Activated T-cell treated with anti-CD3 and anti-CD28 coated beads, Interleukin-2, amount 50 U/mL, for 72 hours (primary cell): ENCODE data around the gene ZNF618. TPM values are rescaled to one million over a fixed set of nuclear protein-coding genes. Genes with fewer than 3 reads are reported as not detected.

ENCODE experiments used
- ATAC-seq, 2 donors: fragments of 150-1000 bp; cut with Tn5 transposase; replicated peaks in 1 of 2; 2 replicates each; pipeline ENCODE4 v1.10.0; 2021; ENCODE audit warnings: moderate library complexity in 2 of 2, mild to moderate bottlenecking in 1 of 2
- DNase-seq, 2 donors: peaks; one replicate each; pipeline ENCODE4 v3.0.0; 2021 to 2022; ENCODE audit warnings: mixed read lengths in 1 of 2
- H3K27ac Mint-ChIP-seq: one replicate; pipeline ENCODE4 v1.8.0; 2022; ENCODE audit warnings: mild to moderate bottlenecking, moderate library complexity, mixed read lengths
- H3K27me3 Mint-ChIP-seq: one replicate; pipeline ENCODE4 v1.8.0; 2022; ENCODE audit warnings: low read depth, mixed read lengths
- H3K36me3 Mint-ChIP-seq, 2 donors: one replicate each; pipeline ENCODE4 v1.8.0; 2022; ENCODE audit warnings: mixed read lengths in 2 of 2, mild to moderate bottlenecking in 1 of 2; ENCODE audit not compliant: insufficient read depth in 2 of 2
- H3K4me1 Mint-ChIP-seq: one replicate; pipeline ENCODE4 v1.8.0; 2022; ENCODE audit warnings: low read depth, mixed read lengths
- H3K4me3 Mint-ChIP-seq, 2 donors: one replicate each; pipeline ENCODE4 v1.8.0; 2022; ENCODE audit warnings: mild to moderate bottlenecking in 2 of 2, mixed read lengths in 2 of 2, moderate library complexity in 2 of 2
- H3K9me3 Mint-ChIP-seq, 2 donors: one replicate each; pipeline ENCODE4 v1.8.0; 2022; ENCODE audit warnings: mixed read lengths in 2 of 2
- total RNA-seq, 2 donors: library from RNA; stranded (reverse); gene quantifications; one replicate each; pipeline ENCODE4 v1.2.3, GENCODE V29; 2022

ZNF618 gene
- total RNA-seq, 2 donors from 2014 or later = 0.23 to 0.62 TPM

- no peaks in the 10 kb centered on the region for H3K27me3 Mint-ChIP-seq
- H3K9me3 Mint-ChIP-seq = no peaks in the 10 kb centered on the region
- H3K4me3 Mint-ChIP-seq = no peak overlapping the region
- H3K36me3 Mint-ChIP-seq = no peaks in the 10 kb centered on the region
- DNase-seq (no peak), ATAC-seq (no peak)
- H3K27ac Mint-ChIP-seq = no peak overlapping the region
- no peaks in the 10 kb centered on the region for H3K4me1 Mint-ChIP-seq
Observed at GRCh38 chr9:113986931-113987330, 110.8 kb downstream of the ZNF618 start.

- H3K27me3 Mint-ChIP-seq = no peaks in the 10 kb centered on the region
- ATAC-seq (no peak), DNase-seq (no peak)
- H3K36me3 Mint-ChIP-seq = no peaks in the 10 kb centered on the region
- no peak overlapping the region for H3K27ac Mint-ChIP-seq
- no peaks in the 10 kb centered on the region for H3K4me1 Mint-ChIP-seq
- no peak overlapping the region for H3K4me3 Mint-ChIP-seq
- H3K9me3 Mint-ChIP-seq = no peaks in the 10 kb centered on the region
Observed at GRCh38 chr9:113987526-113987925, 111.4 kb downstream of the ZNF618 start.

GRCh38 chr9:113988385-113989016 is 112.4 kb downstream of the ZNF618 start:
- DNase-seq (no peak), ATAC-seq (no peak)
- Mint-ChIP-seq H3K36me3 (no peaks in the 10 kb centered on the region), H3K4me1 (peaks cover under 1% of the 10 kb centered on the region), H3K27me3 (no peaks in the 10 kb centered on the region), H3K4me3 (no peak overlapping the region), H3K9me3 (no peaks in the 10 kb centered on the region), H3K27ac (no peak overlapping the region)

GRCh38 chr9:113989017-113989713 is 113.1 kb downstream of the ZNF618 start:
- no peak for DNase-seq
- no peak for ATAC-seq
- Mint-ChIP-seq H3K9me3 (no peaks in the 10 kb centered on the region), H3K36me3 (no peaks in the 10 kb centered on the region), H3K27me3 (no peaks in the 10 kb centered on the region), H3K4me3 (no peak overlapping the region), H3K4me1 (peaks cover 7% of the 10 kb centered on the region), H3K27ac (no peak overlapping the region)

GRCh38 chr9:113989714-113990569 is 113.8 kb downstream of the ZNF618 start:
- Mint-ChIP-seq H3K4me1 (peaks cover 10% of the 10 kb centered on the region), H3K27me3 (no peaks in the 10 kb centered on the region), H3K9me3 (no peaks in the 10 kb centered on the region), H3K27ac (no peak overlapping the region), H3K36me3 (no peaks in the 10 kb centered on the region), H3K4me3 (no peak overlapping the region)
- DNase-seq (no peak), ATAC-seq (no peak)

- ATAC-seq = no peak
- no peaks in the 10 kb centered on the region for H3K36me3 Mint-ChIP-seq
- H3K4me1 Mint-ChIP-seq = peaks cover 10% of the 10 kb centered on the region
- no peak overlapping the region for H3K27ac Mint-ChIP-seq
- H3K9me3 Mint-ChIP-seq = no peaks in the 10 kb centered on the region
- DNase-seq = no peak
- no peaks in the 10 kb centered on the region for H3K27me3 Mint-ChIP-seq
- no peak overlapping the region for H3K4me3 Mint-ChIP-seq
Observed at GRCh38 chr9:113990570-113990907, 114.4 kb downstream of the ZNF618 start.

- no peak for DNase-seq
- H3K4me3 Mint-ChIP-seq = no peak overlapping the region
- H3K9me3 Mint-ChIP-seq = no peaks in the 10 kb centered on the region
- ATAC-seq = no peak
- H3K27me3 Mint-ChIP-seq = no peaks in the 10 kb centered on the region
- no peak overlapping the region for H3K27ac Mint-ChIP-seq
- H3K36me3 Mint-ChIP-seq = no peaks in the 10 kb centered on the region
- H3K4me1 Mint-ChIP-seq = peaks cover 10% of the 10 kb centered on the region
Observed at GRCh38 chr9:113990975-113991471, 114.9 kb downstream of the ZNF618 start.

GRCh38 chr9:113991714-113992113 is 115.6 kb downstream of the ZNF618 start:
- no peak overlapping the region for H3K27ac Mint-ChIP-seq
- no peaks in the 10 kb centered on the region for H3K9me3 Mint-ChIP-seq
- H3K27me3 Mint-ChIP-seq = no peaks in the 10 kb centered on the region
- H3K36me3 Mint-ChIP-seq = no peaks in the 10 kb centered on the region
- ATAC-seq (no peak), DNase-seq (no peak)
- H3K4me3 Mint-ChIP-seq = no peak overlapping the region
- peaks cover 10% of the 10 kb centered on the region for H3K4me1 Mint-ChIP-seq

GRCh38 chr9:113992276-113992951 is 116.3 kb downstream of the ZNF618 start:
- Mint-ChIP-seq H3K4me3 (peak overlapping the region in 1 of 2 donors; percentile 8), H3K27ac (no peak overlapping the region), H3K36me3 (no peaks in the 10 kb centered on the region), H3K27me3 (no peaks in the 10 kb centered on the region), H3K4me1 (peaks cover 10% of the 10 kb centered on the region), H3K9me3 (no peaks in the 10 kb centered on the region)
- no peak for ATAC-seq
- no peak for DNase-seq

GRCh38 chr9:113992994-113993393 is 116.9 kb downstream of the ZNF618 start:
- Mint-ChIP-seq H3K27me3 (no peaks in the 10 kb centered on the region), H3K4me3 (peak overlapping the region in 1 of 2 donors; percentile 8), H3K9me3 (no peaks in the 10 kb centered on the region), H3K36me3 (no peaks in the 10 kb centered on the region), H3K27ac (no peak overlapping the region), H3K4me1 (peaks cover 10% of the 10 kb centered on the region)
- DNase-seq (no peak), ATAC-seq (no peak)

- H3K9me3 Mint-ChIP-seq = no peaks in the 10 kb centered on the region
- H3K36me3 Mint-ChIP-seq = no peaks in the 10 kb centered on the region
- DNase-seq (peak; percentile 8 to 14), ATAC-seq (peak; percentile 51 to 60)
- H3K27ac Mint-ChIP-seq = no peak overlapping the region
- H3K4me1 Mint-ChIP-seq = peaks cover 10% of the 10 kb centered on the region
- no peaks in the 10 kb centered on the region for H3K27me3 Mint-ChIP-seq
- no peak overlapping the region for H3K4me3 Mint-ChIP-seq
Observed at GRCh38 chr9:113993838-113994540, 117.9 kb downstream of the ZNF618 start.

GRCh38 chr9:113995401-113995800 is 119.3 kb downstream of the ZNF618 start:
- ATAC-seq = no peak
- no peak overlapping the region for H3K4me3 Mint-ChIP-seq
- H3K27ac Mint-ChIP-seq = no peak overlapping the region
- no peaks in the 10 kb centered on the region for H3K9me3 Mint-ChIP-seq
- H3K27me3 Mint-ChIP-seq = no peaks in the 10 kb centered on the region
- peaks cover 10% of the 10 kb centered on the region for H3K4me1 Mint-ChIP-seq
- DNase-seq = no peak
- H3K36me3 Mint-ChIP-seq = no peaks in the 10 kb centered on the region
